Trophoblast cell (in vitro differentiated cells and primary cell): ENCODE results near the gene PPARG.
A peak's percentile ranks its signal among the peaks of the same experiment; 100 is the strongest.

Experiments
- DNase-seq, 2 donors: peaks; one replicate each; pipeline ENCODE4 v3.0.0-alpha.2; 2016
- H2AFZ ChIP-seq: 2 replicates; pipeline ENCODE4 v1.6.1; 2013; ENCODE audit warnings: low read length, moderate library complexity, mild to moderate bottlenecking; ENCODE audit not compliant: insufficient read depth, poor library complexity
- H2AK5ac ChIP-seq: 2 replicates; pipeline ENCODE4 v1.6.1; 2013; ENCODE audit warnings: mild to moderate bottlenecking, low read length
- H2BK120ac ChIP-seq: 2 replicates; pipeline ENCODE4 v1.6.1; 2013; ENCODE audit warnings: low read length, mild to moderate bottlenecking, moderate library complexity; ENCODE audit not compliant: insufficient read depth, poor library complexity
- H2BK12ac ChIP-seq: 2 replicates; pipeline ENCODE4 v1.6.1; 2013; ENCODE audit warnings: mild to moderate bottlenecking, low read length, moderate library complexity
- H2BK5ac ChIP-seq: 2 replicates; pipeline ENCODE4 v1.6.1; 2013; ENCODE audit warnings: low read length, low read depth, moderate library complexity, mild to moderate bottlenecking; ENCODE audit not compliant: poor library complexity
- H3K14ac ChIP-seq: 2 replicates; pipeline ENCODE4 v1.6.1; 2013; ENCODE audit warnings: mild to moderate bottlenecking, low read length
- H3K18ac ChIP-seq: 2 replicates; pipeline ENCODE4 v1.6.1; 2013; ENCODE audit warnings: mild to moderate bottlenecking, low read length
- H3K23ac ChIP-seq: 2 replicates; pipeline ENCODE4 v1.6.1; 2013; ENCODE audit warnings: low read length
- H3K27ac ChIP-seq: 2 replicates; pipeline ENCODE4 v1.5.1; 2013; ENCODE audit warnings: low read depth, mild to moderate bottlenecking, inconsistent platforms, low read length, moderate library complexity
- H3K27me3 ChIP-seq: 2 replicates; pipeline ENCODE4 v1.6.1; 2013; ENCODE audit warnings: inconsistent platforms, mild to moderate bottlenecking, low read length, moderate library complexity; ENCODE audit not compliant: insufficient read depth
- H3K36me3 ChIP-seq, 2 experiments: 1 replicate in 1 of 2; 2 replicates in 1 of 2; pipeline ENCODE4 v1.6.1; 2013; ENCODE audit warnings: low read length in 2 of 2, mild to moderate bottlenecking in 2 of 2, moderate library complexity in 1 of 2; ENCODE audit not compliant: insufficient read depth in 2 of 2, control insufficient read depth in 1 of 2
- H3K4ac ChIP-seq: 2 replicates; pipeline ENCODE4 v1.6.1; 2013; ENCODE audit warnings: low read depth, mild to moderate bottlenecking, low read length, moderate library complexity
- H3K4me1 ChIP-seq, 2 experiments: 1 replicate in 1 of 2; 2 replicates in 1 of 2; pipeline ENCODE4 v1.6.1; 2013; ENCODE audit warnings: low read length in 2 of 2, mild to moderate bottlenecking in 2 of 2, moderate library complexity in 1 of 2; ENCODE audit not compliant: insufficient read depth in 2 of 2, control insufficient read depth in 1 of 2
- H3K4me2 ChIP-seq: 2 replicates; pipeline ENCODE4 v1.6.1; 2013; ENCODE audit warnings: inconsistent platforms, mild to moderate bottlenecking, low read length, moderate library complexity
- H3K4me3 ChIP-seq: 2 replicates; pipeline ENCODE4 v1.5.1; 2013; ENCODE audit warnings: mild to moderate bottlenecking, low read depth, low read length, inconsistent platforms
- H3K79me1 ChIP-seq: one replicate; pipeline ENCODE4 v1.6.1; 2013; ENCODE audit warnings: low read length
- H3K79me2 ChIP-seq: 2 replicates; pipeline ENCODE4 v1.6.1; 2013; ENCODE audit warnings: low read length, mild to moderate bottlenecking; ENCODE audit not compliant: control insufficient read depth, insufficient read depth, poor library complexity
- H3K9ac ChIP-seq: 2 replicates; pipeline ENCODE4 v1.6.1; 2013; ENCODE audit warnings: mild to moderate bottlenecking, low read length
- H3K9me3 ChIP-seq: 2 replicates; pipeline ENCODE4 v1.6.1; 2013; ENCODE audit warnings: low read depth, mild to moderate bottlenecking, control low read depth, inconsistent platforms, low read length; ENCODE audit not compliant: insufficient read depth
- H4K12ac ChIP-seq: 2 replicates; pipeline ENCODE4 v1.6.1; 2013; ENCODE audit warnings: low read depth, mild to moderate bottlenecking, low read length, moderate library complexity
- H4K8ac ChIP-seq: 2 replicates; pipeline ENCODE4 v1.6.1; 2013; ENCODE audit warnings: low read depth, mild to moderate bottlenecking, low read length, moderate library complexity
- H4K91ac ChIP-seq: one replicate; pipeline ENCODE4 v1.6.1; 2013; ENCODE audit warnings: low read depth, mild to moderate bottlenecking, low read length, moderate library complexity
- WGBS: extraction: QIAGEN DNeasy Blood & Tissue Kit; methylation state at CpG from one replicate; pipeline ENCODE4 v1.1.7; 2013; ENCODE audit warnings: missing lambda C conversion rate; ENCODE audit not compliant: insufficient read length, insufficient coverage; ENCODE audit errors: extremely low coverage; 5-methylcytosine and 5-hydroxymethylcytosine counted together

PPARG gene

GRCh38 chr3:12437221-12437605, 148.3 kb downstream of the PPARG start:
- Histone ChIP-seq H3K4ac (no peak overlapping the region), H3K14ac (no peak overlapping the region), H3K4me2 (no peak overlapping the region), H3K79me1 (no peaks in the 10 kb centered on the region), H3K23ac (no peak overlapping the region), H2AFZ (no peak overlapping the region), H3K18ac (no peak overlapping the region), H3K4me1 (peaks cover 0 to 6% of the 10 kb centered on the region in 2 experiments), H3K27me3 (no peaks in the 10 kb centered on the region), H3K4me3 (no peak overlapping the region), H3K36me3 (peaks cover 10% of the 10 kb centered on the region in 2 experiments), H3K9ac (no peak overlapping the region), H2BK12ac (no peak overlapping the region), H3K27ac (no peak overlapping the region), H4K91ac (no peak overlapping the region), H4K12ac (no peak overlapping the region), H2BK5ac (no peak overlapping the region), H3K9me3 (no peaks in the 10 kb centered on the region), H3K79me2 (no peaks in the 10 kb centered on the region), H2BK120ac (no peak overlapping the region), H4K8ac (no peak overlapping the region), H2AK5ac (no peak overlapping the region)
- no CpG with 5 or more reads among the region's 6 CpGs for WGBS
- no peak for DNase-seq

- Histone ChIP-seq H3K27me3 (no peaks in the 10 kb centered on the region), H3K18ac (no peak overlapping the region), H3K9me3 (no peaks in the 10 kb centered on the region), H2BK5ac (no peak overlapping the region), H3K4me1 (peaks cover 5 to 12% of the 10 kb centered on the region in 2 experiments), H3K14ac (no peak overlapping the region), H4K8ac (no peak overlapping the region), H3K79me1 (no peaks in the 10 kb centered on the region), H3K27ac (no peak overlapping the region), H3K4me2 (no peak overlapping the region), H4K12ac (no peak overlapping the region), H3K36me3 (peaks cover 10% of the 10 kb centered on the region in 2 experiments), H2BK12ac (no peak overlapping the region), H2AK5ac (no peak overlapping the region), H2BK120ac (no peak overlapping the region), H3K4me3 (no peak overlapping the region), H2AFZ (no peak overlapping the region), H3K4ac (no peak overlapping the region), H4K91ac (no peak overlapping the region), H3K23ac (no peak overlapping the region), H3K79me2 (no peaks in the 10 kb centered on the region), H3K9ac (no peak overlapping the region)
- no CpG with 5 or more reads among the region's 13 CpGs for WGBS
- DNase-seq, result peak; percentile 64 to 73
Measured at GRCh38 chr3:12437861-12438260, 149.0 kb downstream of the PPARG start.

- no peak overlapping the region for H3K18ac ChIP-seq
- H2BK12ac ChIP-seq, result no peak overlapping the region
Measured at GRCh38 chr3:12438318-12438717, 149.4 kb downstream of the PPARG start.

GRCh38 chr3:12439161-12439940, 150.5 kb downstream of the PPARG start:
- Histone ChIP-seq H2BK5ac (no peak overlapping the region), H3K36me3 (peaks cover 4 to 5% of the 10 kb centered on the region in 2 experiments), H3K23ac (no peak overlapping the region), H2BK120ac (no peak overlapping the region), H3K18ac (no peak overlapping the region), H3K9ac (no peak overlapping the region), H2AK5ac (no peak overlapping the region), H2AFZ (no peak overlapping the region), H3K79me1 (peaks cover 10% of the 10 kb centered on the region), H2BK12ac (no peak overlapping the region), H4K12ac (no peak overlapping the region), H3K4me2 (no peak overlapping the region), H3K79me2 (no peaks in the 10 kb centered on the region), H3K27ac (no peak overlapping the region), H3K27me3 (no peaks in the 10 kb centered on the region), H4K8ac (no peak overlapping the region), H3K4ac (no peak overlapping the region), H3K4me1 (peaks cover 17 to 26% of the 10 kb centered on the region in 2 experiments), H3K9me3 (no peaks in the 10 kb centered on the region), H3K4me3 (no peak overlapping the region), H4K91ac (no peak overlapping the region), H3K14ac (no peak overlapping the region)
- DNase-seq, result peak; percentile 46 to 69
- WGBS, result no CpG with 5 or more reads among the region's 11 CpGs

More at GRCh38 chr3:12438318-12438717, 149.4 kb downstream of the PPARG start:
- H4K12ac ChIP-seq, result no peak overlapping the region
- no peak overlapping the region for H3K4ac ChIP-seq
- H3K27me3 ChIP-seq, result no peaks in the 10 kb centered on the region
- H3K9ac ChIP-seq, result no peak overlapping the region
- no peak overlapping the region for H2BK120ac ChIP-seq
- H3K23ac ChIP-seq, result no peak overlapping the region
- H2BK5ac ChIP-seq, result no peak overlapping the region
- DNase-seq, result peak; percentile 95 to 97
- H3K79me2 ChIP-seq, result no peaks in the 10 kb centered on the region
- no peak overlapping the region for H3K14ac ChIP-seq
- no peak overlapping the region for H3K4me3 ChIP-seq
- no peaks in the 10 kb centered on the region for H3K79me1 ChIP-seq
- no peaks in the 10 kb centered on the region for H3K9me3 ChIP-seq
- H3K4me1 ChIP-seq, result peaks cover 8 to 16% of the 10 kb centered on the region in 2 experiments
- no peak overlapping the region for H2AFZ ChIP-seq
- H3K4me2 ChIP-seq, result no peak overlapping the region
- peaks cover 8 to 10% of the 10 kb centered on the region in 2 experiments for H3K36me3 ChIP-seq
- no peak overlapping the region for H4K91ac ChIP-seq
- no CpG with 5 or more reads among the region's 4 CpGs for WGBS
- no peak overlapping the region for H4K8ac ChIP-seq
- no peak overlapping the region for H2AK5ac ChIP-seq
- H3K27ac ChIP-seq, result no peak overlapping the region
